HCT116 (cell line): Measurements from ENCODE around the gene MALRD1. TPM values are rescaled to one million over a fixed set of nuclear protein-coding genes. Genes with fewer than 3 reads are reported as not detected.

Source experiments
- ATAC-seq: fragments of 200-7000 bp; cut with Tn5 transposase; 2 replicates; pipeline ENCODE4 v1.9.1; 2020; ENCODE audit warnings: mild to moderate bottlenecking, moderate library complexity
- BruUV-seq: library from RNA; stranded (reverse); fragments of 400-500 nt; replicated peaks from 2 replicates; lab custom pipeline; 2021; lab: Mats Ljungman, UMichigan
- CTCF ChIA-PET: fragments of 300-600 bp; sonication (Branson Sonifier 250); formaldehyde crosslinking; loops from one replicate; lab custom pipeline; 2021; ENCODE audit warnings: antibody characterized with exemption; lab: Charles Lee
- POLR2A ChIA-PET: fragments of 300-600, 350-600 bp; sonication (Branson Sonifier 250); formaldehyde crosslinking; loops from one replicate; lab custom pipeline; 2021; ENCODE audit warnings: antibody characterized with exemption; lab: Charles Lee
- RAD21 ChIA-PET, 2 experiments: fragments of 300-600 bp; sonication (Branson Sonifier 250); formaldehyde crosslinking; loops; one replicate each; lab custom pipeline; 2023; ENCODE audit warnings: low total read pairs in 2 of 2; ENCODE audit not compliant: uncharacterized antibody in 2 of 2, unreplicated experiment in 2 of 2, low non-redundant PET in 1 of 2; lab: Charles Lee
- DNase-seq: peaks from one replicate; pipeline ENCODE4 v3.0.0-alpha.2; 2010; ENCODE audit warnings: low read depth, low spot score
- H2AFZ ChIP-seq: fragments of 200-600 bp; shearing (Covaris generic), sonication (generic); 2 replicates; pipeline ENCODE4 v1.6.1; 2017; ENCODE audit warnings: low read depth, mixed run types, mixed read lengths, antibody characterized with exemption, low read length; ENCODE audit not compliant: poor library complexity, severe bottlenecking
- H3K27ac ChIP-seq: 2 replicates; pipeline ENCODE4 v1.5.1; 2012; ENCODE audit warnings: low read depth, low read length
- H3K27me3 ChIP-seq: fragments of 200-600 bp; sonication (generic); 2 replicates; pipeline ENCODE4 v1.6.1; 2016; ENCODE audit warnings: mixed run types, low read length, mixed read lengths; ENCODE audit not compliant: insufficient read depth
- H3K36me3 ChIP-seq, 2 experiments: fragments of 200-500 bp in 1 of 2; fragments of 200-600 bp in 1 of 2; sonication (Bioruptor generic) in 1 of 2; sonication (generic) in 1 of 2; 2 replicates each; pipeline versions ENCODE4 v1.5.1 to v1.6.1; 2014 to 2016; ENCODE audit warnings: low read length in 2 of 2, inconsistent platforms in 1 of 2, mixed read lengths in 1 of 2, mixed run types in 1 of 2; ENCODE audit not compliant: insufficient read depth in 2 of 2, control insufficient read depth in 1 of 2
- H3K4me1 ChIP-seq, 2 experiments: fragments of 200-600 bp in 1 of 2; sonication (generic) in 1 of 2; 2 replicates each; pipeline versions ENCODE4 v1.5.1 to v1.6.1; 2012 to 2017; ENCODE audit warnings: low read length in 2 of 2, inconsistent platforms in 1 of 2, mild to moderate bottlenecking in 1 of 2, mixed read lengths in 1 of 2, mixed run types in 1 of 2, moderate library complexity in 1 of 2; ENCODE audit not compliant: insufficient read depth in 2 of 2, control insufficient read depth in 1 of 2
- H3K4me2 ChIP-seq: fragments of 200-600 bp; sonication (generic); 2 replicates; pipeline ENCODE4 v1.6.1; 2017; ENCODE audit warnings: mixed run types, low read length, mixed read lengths
- H3K4me3 ChIP-seq, 2 experiments: fragments of 200-600 bp in 1 of 2; sonication (generic) in 1 of 2; replicated peaks in 1 of 2; 2 replicates each; pipeline ENCODE4 v1.5.1; 2011 to 2016; ENCODE audit warnings: low read length in 2 of 2, control low read depth in 1 of 2, low read depth in 1 of 2, mild to moderate bottlenecking in 1 of 2, mixed read lengths in 1 of 2, mixed run types in 1 of 2
- H3K79me2 ChIP-seq: fragments of 200-600 bp; sonication (generic); 2 replicates; pipeline ENCODE4 v1.6.1; 2017; ENCODE audit warnings: mild to moderate bottlenecking, mixed run types, low read length, moderate library complexity, mixed read lengths; ENCODE audit not compliant: insufficient read depth
- H3K9ac ChIP-seq: fragments of 200-600 bp; sonication (generic); 2 replicates; pipeline ENCODE4 v1.6.1; 2016; ENCODE audit warnings: low read length, mixed read lengths
- H3K9me2 ChIP-seq: fragments of 200-600 bp; sonication (generic), shearing (Covaris generic); 2 replicates; pipeline ENCODE4 v1.6.1; 2017; ENCODE audit warnings: mixed run types, mild to moderate bottlenecking, moderate library complexity; ENCODE audit not compliant: insufficient read depth
- H3K9me3 ChIP-seq, 2 experiments: fragments of 200-500 bp in 1 of 2; fragments of 200-600 bp in 1 of 2; sonication (Bioruptor generic) in 1 of 2; sonication (generic) in 1 of 2; 2 replicates each; pipeline ENCODE4 v1.6.1; 2014 to 2017; ENCODE audit warnings: low read length in 2 of 2, mixed read lengths in 2 of 2, inconsistent platforms in 1 of 2, low read depth in 1 of 2, mild to moderate bottlenecking in 1 of 2, mixed run types in 1 of 2, moderate library complexity in 1 of 2; ENCODE audit not compliant: control insufficient read depth in 1 of 2, insufficient read depth in 1 of 2
- H4K20me1 ChIP-seq: fragments of 200-600 bp; sonication (generic), shearing (Covaris generic); 2 replicates; pipeline ENCODE4 v1.6.1; 2017; ENCODE audit warnings: mixed run types, mild to moderate bottlenecking, moderate library complexity; ENCODE audit not compliant: insufficient read depth
- CBX3 ChIP-seq: IDR thresholded peaks from 2 replicates; pipeline ENCODE4 v1.6.1; 2012; ENCODE audit warnings: low read depth
- CEBPB ChIP-seq: IDR thresholded peaks from 2 replicates; pipeline ENCODE4 v1.6.1; 2012; ENCODE audit warnings: low read depth
- CTCF ChIP-seq, 3 experiments: fragments of 200-600 bp in 1 of 3; sonication (generic) in 1 of 3; IDR thresholded peaks in 2 of 3; conservative IDR thresholded peaks in 1 of 3; 2 replicates each; pipeline ENCODE4 v1.5.1; 2012 to 2017; ENCODE audit warnings: low read depth in 2 of 3, low read length in 2 of 3, antibody characterized with exemption in 1 of 3, borderline replicate concordance in 1 of 3, control low read depth in 1 of 3, mild to moderate bottlenecking in 1 of 3, mixed read lengths in 1 of 3, mixed run types in 1 of 3, moderate library complexity in 1 of 3; ENCODE audit not compliant: insufficient read depth in 1 of 3
- EGR1 ChIP-seq: IDR thresholded peaks from 2 replicates; pipeline ENCODE4 v1.6.1; 2012; ENCODE audit warnings: low read depth
- EZH2 ChIP-seq: fragments of 200-600 bp; sonication (generic); IDR thresholded peaks from 2 replicates; pipeline ENCODE4 v1.6.1; 2017; ENCODE audit warnings: antibody characterized with exemption, mixed run types
- EZH2phosphoT487 ChIP-seq: fragments of 200-600 bp; IDR thresholded peaks from 2 replicates; pipeline ENCODE4 v1.6.1; 2018; ENCODE audit warnings: antibody characterized with exemption, borderline replicate concordance
- FOSL1 ChIP-seq: IDR thresholded peaks from 2 replicates; pipeline ENCODE4 v1.6.1; 2012; ENCODE audit warnings: low read depth
- JUND ChIP-seq: IDR thresholded peaks from 2 replicates; pipeline ENCODE4 v1.6.1; 2012
- POLR2AphosphoS5 ChIP-seq: IDR thresholded peaks from 2 replicates; pipeline ENCODE4 v1.6.1; 2011; ENCODE audit warnings: mild to moderate bottlenecking, low read depth, low read length, moderate library complexity
- RAD21 ChIP-seq: IDR thresholded peaks from 2 replicates; pipeline ENCODE4 v1.6.1; 2012; ENCODE audit warnings: low read depth, mild to moderate bottlenecking
- SIN3A ChIP-seq: IDR thresholded peaks from 2 replicates; pipeline ENCODE4 v1.6.1; 2012; ENCODE audit warnings: low read depth
- SP1 ChIP-seq: IDR thresholded peaks from 2 replicates; pipeline ENCODE4 v1.6.1; 2012; ENCODE audit warnings: low read depth
- TCF7L2 ChIP-seq: IDR thresholded peaks from 2 replicates; pipeline ENCODE4 v1.7.0; 2011; ENCODE audit warnings: borderline replicate concordance, inconsistent platforms; ENCODE audit not compliant: insufficient read depth, insufficient read length; ENCODE audit errors: extremely low read depth
- YY1 ChIP-seq: IDR thresholded peaks from 2 replicates; pipeline ENCODE4 v1.6.1; 2011; ENCODE audit warnings: low read length, low read depth, moderate library complexity, mild to moderate bottlenecking; ENCODE audit not compliant: insufficient replicate concordance; ENCODE audit errors: extremely low read depth
- ZBTB33 ChIP-seq: IDR thresholded peaks from 2 replicates; pipeline ENCODE4 v1.6.1; 2011; ENCODE audit warnings: mild to moderate bottlenecking, low read length, moderate library complexity; ENCODE audit not compliant: insufficient replicate concordance; ENCODE audit errors: extremely low read depth
- ZNF274 ChIP-seq: fragments of 200-500 bp; sonication (Bioruptor generic); IDR thresholded peaks from 2 replicates; pipeline ENCODE4 v1.6.1; 2014; ENCODE audit warnings: mild to moderate bottlenecking, low read depth, low read length, inconsistent platforms
- intact Hi-C: fragments of 100-400 bp; cut with micrococcal nuclease; formaldehyde crosslinking; loops from 2 replicates; pipeline ENCODE4 v1.10.0; 2022
- total RNA-seq: library from RNA; stranded (reverse); gene quantifications from one replicate; pipeline ENCODE4 v1.2.1, GENCODE V29; 2021; ENCODE audit not compliant: unreplicated experiment
- TF ChIP-seq, protein P1 (sequence below): IDR thresholded peaks from 2 replicates; pipeline ENCODE4 v1.6.1; 2012

The MALRD1 gene
- total RNA-seq, 1 experiment from 2014 or later, result not detected

- Histone ChIP-seq H3K9me3 (peaks cover 0 to 30% of the 10 kb centered on the region in 2 experiments; a peak in 3 of 4 replicates), H3K27me3 (no peaks in the 10 kb centered on the region), H3K4me3 (no peak overlapping the region), H3K4me1 (no peaks in the 10 kb centered on the region), H3K27ac (no peak overlapping the region), H3K9ac (no peak overlapping the region), H3K9me2 (no peaks in the 10 kb centered on the region)
- POLR2A ChIA-PET, result no interaction called here
- intact Hi-C loops, result no loop called here
- TF ChIP-seq EZH2phosphoT487 (no peak), CEBPB (no peak), ZNF274 (no peak), TCF7L2 (no peak), SP1 (no peak), SIN3A (no peak), EGR1 (no peak), RAD21 (no peak), FOSL1 (no peak), POLR2AphosphoS5 (no peak), CTCF (IDR thresholded peaks at IDR 0.05 in 2 of 3, conservative IDR thresholded peaks at IDR 0.05 in 1 of 3; ENCODE audit: borderline replicate concordance in 1 of 3, insufficient read depth in 1 of 3, low read depth in 2 of 3, low read length in 2 of 3) (no peak), ZBTB33 (no peak), YY1 (no peak), EZH2 (no peak), CBX3 (no peak), JUND (no peak)
- TF ChIP-seq, protein P1, sequence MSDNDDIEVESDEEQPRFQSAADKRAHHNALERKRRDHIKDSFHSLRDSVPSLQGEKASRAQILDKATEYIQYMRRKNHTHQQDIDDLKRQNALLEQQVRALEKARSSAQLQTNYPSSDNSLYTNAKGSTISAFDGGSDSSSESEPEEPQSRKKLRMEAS, result no peak
- TF ChIP-seq, all 23 proteins: peak for 0
- no TSS peak for BruUV-seq
- ATAC-seq, result no peak
- no peak for DNase-seq
- Histone ChIP-seq H3K4me2 (no peak overlapping the region), H4K20me1 (no peaks in the 10 kb centered on the region), H3K36me3 (no peaks in the 10 kb centered on the region), H3K79me2 (no peaks in the 10 kb centered on the region), H2AFZ (no peak overlapping the region)
- ChIA-PET CTCF (no interaction called here), RAD21 (no interaction called here)
Observed at GRCh38 chr10:19231034-19231433, 182.4 kb downstream of the MALRD1 start.
